ENCODE results near the gene GPR31.
"Not testable (repeated sequence)": the region's sequence is repeated elsewhere in the genome, so short reads cannot be mapped to it uniquely, and the experiment has no call there.

GRCh38 chr6:167169867-167170266 lies 12.1 kb upstream of the GPR31 start:
- not testable (repeated sequence) for TF ChIP-seq CTCF (IDR thresholded peaks at IDR 0.05; ENCODE audit: extremely low read depth in 1 of 2, insufficient read depth in 1 of 2, low read depth in 1 of 2, low read length in 2 of 2); POLR2A (IDR thresholded peaks at IDR 0.05; ENCODE audit: low read depth, low read length); EZH2 (IDR thresholded peaks at IDR 0.05; ENCODE audit: borderline replicate concordance, low read depth, low read length, severe bottlenecking); FOS (IDR thresholded peaks at IDR 0.05; ENCODE audit: borderline replicate concordance, insufficient read depth, low read length); MAX (IDR thresholded peaks at IDR 0.05; ENCODE audit: insufficient read depth, insufficient read length); POLR2AphosphoS5 (IDR thresholded peaks at IDR 0.05; ENCODE audit: insufficient read depth, low read depth, low read length); JUN (IDR thresholded peaks at IDR 0.05; ENCODE audit: borderline replicate concordance, insufficient read depth, insufficient read length, low read depth); GATA2 (IDR thresholded peaks at IDR 0.05; ENCODE audit: insufficient read depth, insufficient read length, low read depth, low read length)
